ENCODE measurements around the gene KRT85. TPM values are rescaled to one million over a fixed set of nuclear protein-coding genes. Genes with fewer than 3 reads are reported as not detected.

Gene KRT85
- total and polyA plus RNA-seq, 10 of the 15 experiments (the other 5 are each of a cell fraction or from before 2014, with no cell fraction given): 0.05 to 0.18 (median 0.11) TPM; not detected in 6

DNA sequence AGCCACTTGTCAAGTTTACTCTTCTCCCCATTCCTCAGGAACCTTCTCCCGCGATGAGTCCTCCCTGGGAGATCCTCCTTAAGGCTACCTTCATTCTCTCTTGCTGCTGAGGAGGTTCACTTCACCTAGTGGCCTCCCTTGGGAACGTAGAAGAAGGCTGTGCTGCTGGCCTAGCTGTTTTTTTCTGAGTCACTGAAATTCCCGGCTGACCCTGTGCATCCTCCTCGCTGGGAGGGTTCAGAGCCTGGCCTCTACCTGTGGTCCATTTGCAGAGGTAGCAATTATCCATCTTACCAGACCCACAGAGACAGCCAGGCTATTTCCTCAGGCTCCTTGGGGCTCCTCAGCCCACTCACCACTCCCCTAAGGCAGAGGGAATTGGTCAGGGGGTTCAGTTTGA is 34.2 kb upstream of the KRT85 start:
- Histone ChIP-seq H3K4me1 (ENCODE audit: control insufficient read depth, insufficient read depth, low read length) (no peaks in the 10 kb centered on the region), H3K27ac (ENCODE audit: control insufficient read depth, insufficient read depth) (no peak overlapping the region), H4K20me1 (ENCODE audit: control insufficient read depth, insufficient read depth) (no peaks in the 10 kb centered on the region), H3K36me3 (ENCODE audit: control insufficient read depth in 2 of 2, insufficient read depth in 2 of 2, low read length in 1 of 2) (no peaks in the 10 kb centered on the region), H2AFZ (ENCODE audit: control insufficient read depth, low read depth, low read length) (no peak overlapping the region), H3K79me2 (ENCODE audit: control insufficient read depth, insufficient read depth, low read length) (no peaks in the 10 kb centered on the region), H3K9me3 (replicated peaks; ENCODE audit: control insufficient read depth, insufficient read depth, low read length) (no peaks in the 10 kb centered on the region), H3K9ac (ENCODE audit: control insufficient read depth, insufficient read depth, low read length) (no peak overlapping the region), H3K27me3 (replicated peaks in 1 of 2; ENCODE audit: control insufficient read depth in 2 of 2, insufficient read depth in 2 of 2, low read length in 1 of 2) (no peaks in the 10 kb centered on the region; a peak in 1 of 4 replicates), H3K4me3 (no peak overlapping the region), H3K4me2 (ENCODE audit: control insufficient read depth, insufficient read depth) (no peak overlapping the region)
- no peak for ATAC-seq
- TF ChIP-seq NFYB (IDR thresholded peaks at IDR 0.05; ENCODE audit: insufficient read depth, low read depth, low read length): no peak
- no peak for TF ChIP-seq TCF3 (IDR thresholded peaks at IDR 0.05; ENCODE audit: borderline replicate concordance, insufficient read depth, low read depth, low read length)
- no peak for TF ChIP-seq CEBPB (IDR thresholded peaks at IDR 0.05; ENCODE audit: borderline replicate concordance in 1 of 2, low read depth in 2 of 2, low read length in 2 of 2)
- no peak for TF ChIP-seq TARDBP (IDR thresholded peaks at IDR 0.05; ENCODE audit: borderline replicate concordance)
- no peak for TF ChIP-seq YY1 (IDR thresholded peaks at IDR 0.05; ENCODE audit: low read depth, low read length)
- ChIA-PET CTCF (interaction anchor here (1.4 kb wide), 1 partner anchor 28 kb away, joined by 4 read pairs; no protein-coding TSS in a partner anchor), SMC1A (ENCODE audit: uncharacterized antibody, unreplicated experiment) (no interaction called here), RAD21 (ENCODE audit: unreplicated experiment) (no interaction called here), POLR2A (no interaction called here)
- no peak for DNase-seq (ENCODE audit: low read depth, low spot score)
- 3% methylated on average over 5 of the region's 5 CpGs for WGBS (ENCODE audit: insufficient coverage, insufficient replicate concordance, low lambda C conversion rate, missing lambda C conversion rate)
- no peak for FAIRE-seq
- no TSS peak for BruUV-seq (replicated peaks)
- in situ Hi-C loops (cut with MboI): no loop called here
- intact Hi-C loops (cut with micrococcal nuclease; ENCODE audit: unreplicated experiment): no loop called here

GRCh38 chr12:52400906-52401305 is 33.6 kb upstream of the KRT85 start:
- POLR2A ChIA-PET: no interaction called here
- RAD21 ChIA-PET (ENCODE audit: unreplicated experiment): no interaction called here
- Histone ChIP-seq H4K20me1 (ENCODE audit: control insufficient read depth, insufficient read depth) (no peaks in the 10 kb centered on the region), H3K4me3 (no peak overlapping the region), H3K27me3 (replicated peaks in 1 of 2; ENCODE audit: control insufficient read depth in 2 of 2, insufficient read depth in 2 of 2, low read length in 1 of 2) (no peaks in the 10 kb centered on the region; a peak in 1 of 4 replicates), H3K4me1 (ENCODE audit: control insufficient read depth, insufficient read depth, low read length) (no peaks in the 10 kb centered on the region), H2AFZ (ENCODE audit: control insufficient read depth, low read depth, low read length) (no peak overlapping the region), H3K4me2 (ENCODE audit: control insufficient read depth, insufficient read depth) (no peak overlapping the region), H3K9me3 (replicated peaks; ENCODE audit: control insufficient read depth, insufficient read depth, low read length) (no peaks in the 10 kb centered on the region), H3K9ac (ENCODE audit: control insufficient read depth, insufficient read depth, low read length) (no peak overlapping the region), H3K79me2 (ENCODE audit: control insufficient read depth, insufficient read depth, low read length) (no peaks in the 10 kb centered on the region), H3K36me3 (ENCODE audit: control insufficient read depth in 2 of 2, insufficient read depth in 2 of 2, low read length in 1 of 2) (no peaks in the 10 kb centered on the region), H3K27ac (ENCODE audit: control insufficient read depth, insufficient read depth) (no peak overlapping the region)
- BruUV-seq (replicated peaks): no TSS peak
- SMC1A ChIA-PET (ENCODE audit: uncharacterized antibody, unreplicated experiment): no interaction called here
- FAIRE-seq (no peak), DNase-seq (ENCODE audit: low read depth, low spot score) (no peak), ATAC-seq (no peak)
- intact Hi-C loops (cut with micrococcal nuclease; ENCODE audit: unreplicated experiment): no loop called here
- in situ Hi-C loops (cut with MboI): no loop called here
- CTCF ChIA-PET: interaction anchor here (1.4 kb wide), 1 partner anchor 27 kb away, joined by 4 read pairs; no protein-coding TSS in a partner anchor
- WGBS (ENCODE audit: insufficient coverage, insufficient replicate concordance, low lambda C conversion rate, missing lambda C conversion rate): 37% methylated on average over 9 of the region's 9 CpGs
- TF ChIP-seq EP300 (IDR thresholded peaks at IDR 0.05; ENCODE audit: borderline replicate concordance in 1 of 2, control insufficient read depth in 1 of 2, low read depth in 2 of 2, low read length in 2 of 2): no peak
